HG03575 (cell line): Measurements from ENCODE around the gene CLSTN2.

Experiments used
- ATAC-seq: cut with Tn5 transposase; IDR thresholded peaks from one replicate; pipeline ENCODE4 v1.9.1; 2021; ENCODE audit not compliant: unreplicated experiment, insufficient number of reproducible peaks, low FRiP score; ENCODE audit errors: extremely low read depth

The CLSTN2 gene

DNA sequence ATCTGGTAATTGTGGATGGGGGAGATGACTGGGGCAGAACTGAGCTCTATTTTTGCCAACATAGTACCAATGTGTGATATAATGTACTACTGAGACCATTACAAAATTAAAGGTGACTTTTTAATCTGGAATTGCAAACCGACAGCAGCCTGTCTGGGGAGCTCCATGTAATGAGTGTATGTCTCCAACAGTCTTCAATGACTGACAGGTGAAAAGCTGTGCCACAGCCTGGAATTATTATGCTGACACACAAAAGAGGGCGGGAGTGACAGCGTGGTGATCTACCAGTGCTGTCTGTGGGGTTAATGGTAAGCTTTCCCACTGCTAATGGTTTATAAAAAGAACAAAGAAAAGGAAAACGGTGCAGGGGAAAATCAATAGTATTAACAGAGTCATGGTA, 143.4 kb downstream of the CLSTN2 start:
- ATAC-seq: no peak

DNA sequence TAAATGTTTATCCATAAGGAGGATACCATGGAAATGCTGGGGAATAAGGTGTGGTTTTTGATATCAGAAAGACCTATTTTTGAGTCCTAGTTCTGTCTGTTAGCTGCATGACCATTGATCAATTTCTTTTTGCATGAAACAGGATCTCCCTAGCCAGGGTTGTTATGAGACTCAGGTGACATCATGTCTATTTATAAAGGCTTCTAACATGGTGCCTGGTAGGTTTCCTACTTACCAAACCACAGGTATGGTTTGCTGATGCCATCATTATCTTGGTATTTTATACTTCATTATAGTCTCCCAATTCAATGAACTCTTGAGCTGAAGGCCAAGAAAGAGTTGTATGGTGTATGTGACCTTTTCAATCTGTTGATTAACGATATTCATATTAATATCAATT, 144.0 kb downstream of the CLSTN2 start:
- no peak for ATAC-seq

DNA sequence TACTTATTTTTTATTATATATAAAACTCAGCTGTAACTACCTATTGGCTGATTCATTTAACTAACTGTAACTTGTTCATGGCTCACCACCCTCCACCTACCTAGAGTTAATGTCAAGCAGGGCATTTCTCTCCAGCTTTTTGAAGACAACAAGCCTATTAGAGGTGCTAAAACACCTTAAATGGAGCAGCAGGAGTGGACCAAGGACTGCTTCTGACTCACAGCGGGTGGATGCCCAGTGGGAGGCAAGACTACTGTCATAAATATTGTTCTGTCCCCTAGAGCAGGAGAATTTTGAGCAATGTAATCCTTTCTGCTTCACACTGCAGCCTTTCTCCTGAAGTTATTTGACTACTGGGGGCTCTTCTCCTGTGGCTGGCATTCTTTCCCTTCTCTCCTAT, 146.9 kb downstream of the CLSTN2 start:
- ATAC-seq: no peak

DNA sequence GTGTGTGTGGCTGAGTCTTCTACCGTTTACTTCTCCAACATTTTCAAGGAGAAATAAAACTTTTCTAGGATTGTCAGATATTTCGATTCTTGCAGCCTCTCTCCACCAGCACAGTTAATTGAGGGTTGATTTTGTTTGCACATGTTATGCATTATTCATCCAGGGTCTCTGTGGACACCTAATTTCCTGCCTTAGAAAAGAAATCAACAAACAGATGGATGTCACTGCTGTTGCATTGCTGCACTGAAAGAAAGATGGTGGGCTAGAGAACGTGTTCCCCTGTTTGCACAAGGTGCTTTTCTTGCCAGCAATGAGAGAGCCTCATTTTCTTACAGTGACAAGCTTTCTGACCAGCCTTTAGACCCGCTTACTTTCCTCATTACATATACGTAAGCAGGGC, 150.0 kb downstream of the CLSTN2 start:
- no peak for ATAC-seq

DNA sequence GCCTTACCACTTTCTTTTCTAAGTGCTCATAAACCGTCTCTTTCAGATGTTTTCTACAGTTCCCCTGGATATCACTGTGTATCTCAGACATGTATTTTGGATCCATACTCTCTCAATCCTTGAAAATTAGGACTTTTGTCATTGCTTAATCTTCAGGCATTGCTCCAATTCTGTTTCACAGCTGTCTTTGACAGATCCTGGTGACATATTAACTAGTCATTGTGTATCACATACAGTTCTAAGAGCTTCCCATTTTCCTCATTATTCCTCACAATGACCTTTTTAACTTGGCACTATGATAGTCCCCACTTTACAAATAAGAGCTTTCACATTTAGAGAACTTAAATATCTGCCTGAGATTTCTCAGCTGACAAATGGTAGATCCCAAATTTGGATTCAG, 151.7 kb downstream of the CLSTN2 start:
- no peak for ATAC-seq

DNA sequence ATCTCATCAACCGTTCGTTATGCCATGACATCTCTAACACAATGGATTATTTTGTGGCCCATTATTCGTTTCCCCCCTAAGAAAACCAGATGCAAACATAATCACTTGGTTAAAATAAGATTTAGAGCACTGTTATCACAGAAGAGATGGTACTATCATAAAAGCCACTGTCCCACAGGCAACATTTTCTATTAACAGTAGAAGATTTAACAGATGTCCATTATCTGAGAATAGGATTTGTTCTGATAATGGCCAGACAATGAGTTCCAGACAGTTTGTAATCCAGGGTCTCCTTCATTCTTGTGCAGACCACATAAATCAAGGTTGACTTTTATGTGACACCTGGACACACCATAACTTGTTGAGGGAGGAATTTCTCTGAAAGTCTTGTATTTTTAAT, 153.1 kb downstream of the CLSTN2 start:
- ATAC-seq: no peak

DNA sequence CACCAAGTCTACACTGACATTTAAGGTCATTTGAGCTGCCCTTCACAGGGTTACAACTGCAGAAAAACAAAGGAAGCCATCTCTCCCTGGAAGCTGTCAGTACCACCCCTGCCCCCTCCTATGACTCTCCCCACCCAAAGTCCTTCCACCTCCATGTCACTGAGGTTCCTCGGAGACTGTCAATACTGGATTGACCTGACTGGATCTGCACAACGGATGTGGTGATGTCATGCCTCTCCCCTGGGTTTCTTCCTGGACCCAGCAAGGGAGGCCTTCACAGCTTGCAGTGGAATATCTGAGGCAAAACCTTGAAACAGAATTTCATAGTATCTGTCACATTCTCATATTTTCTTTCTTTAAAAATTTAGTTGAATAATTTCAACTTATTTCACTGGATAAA, 153.5 kb downstream of the CLSTN2 start:
- no peak for ATAC-seq

DNA sequence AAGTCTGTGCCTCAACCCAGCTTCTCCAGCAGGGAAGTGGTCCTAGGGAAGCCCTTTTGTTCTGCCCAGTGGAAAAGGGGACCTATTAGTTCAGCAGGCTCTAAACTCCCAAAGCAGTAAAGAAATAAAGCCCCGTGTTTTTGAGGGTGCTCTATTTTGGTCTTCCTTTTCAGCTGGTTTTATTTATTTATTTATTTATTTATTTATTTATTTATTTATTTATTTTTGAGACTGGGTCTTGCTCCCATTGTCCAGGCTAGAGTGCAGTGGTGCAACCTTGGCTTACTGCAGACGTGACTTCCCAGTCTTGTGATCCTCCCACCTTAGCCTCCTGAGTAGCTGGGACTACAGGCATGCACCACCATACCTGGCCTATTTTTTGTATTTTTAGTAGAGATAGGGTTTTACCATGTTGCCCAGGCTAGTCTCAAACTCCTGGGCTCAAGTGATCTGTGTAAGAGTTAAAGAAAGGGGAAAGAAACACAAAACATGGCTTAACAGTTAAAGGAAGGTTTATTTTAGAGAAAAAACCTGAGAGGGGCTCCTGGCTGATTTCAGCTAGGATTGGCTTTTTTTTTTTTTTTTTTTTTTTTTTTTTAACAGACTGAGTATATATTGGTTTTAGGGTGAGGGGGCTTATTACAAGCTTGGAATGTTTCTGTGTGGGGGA, 154.6 kb downstream of the CLSTN2 start:
- ATAC-seq: no peak

DNA sequence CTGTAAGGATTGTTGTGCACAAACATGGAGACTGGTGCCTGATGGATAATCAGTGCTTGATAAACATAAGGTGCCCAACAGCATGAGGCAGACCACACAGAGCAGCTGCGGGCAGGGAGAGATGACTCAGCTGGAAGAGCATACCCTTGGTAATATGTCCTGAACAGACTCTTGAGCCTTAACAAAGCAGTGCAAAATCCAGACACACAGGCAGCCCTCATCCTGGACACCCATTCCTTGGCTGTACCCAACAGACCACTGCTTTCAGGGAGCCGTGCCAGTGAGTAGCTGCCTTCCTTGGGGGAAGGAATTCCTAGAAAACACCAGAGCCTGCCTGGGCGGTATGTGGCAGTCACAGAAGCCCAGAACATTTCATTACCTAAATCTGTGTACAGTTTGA, 156.2 kb downstream of the CLSTN2 start:
- no peak for ATAC-seq

DNA sequence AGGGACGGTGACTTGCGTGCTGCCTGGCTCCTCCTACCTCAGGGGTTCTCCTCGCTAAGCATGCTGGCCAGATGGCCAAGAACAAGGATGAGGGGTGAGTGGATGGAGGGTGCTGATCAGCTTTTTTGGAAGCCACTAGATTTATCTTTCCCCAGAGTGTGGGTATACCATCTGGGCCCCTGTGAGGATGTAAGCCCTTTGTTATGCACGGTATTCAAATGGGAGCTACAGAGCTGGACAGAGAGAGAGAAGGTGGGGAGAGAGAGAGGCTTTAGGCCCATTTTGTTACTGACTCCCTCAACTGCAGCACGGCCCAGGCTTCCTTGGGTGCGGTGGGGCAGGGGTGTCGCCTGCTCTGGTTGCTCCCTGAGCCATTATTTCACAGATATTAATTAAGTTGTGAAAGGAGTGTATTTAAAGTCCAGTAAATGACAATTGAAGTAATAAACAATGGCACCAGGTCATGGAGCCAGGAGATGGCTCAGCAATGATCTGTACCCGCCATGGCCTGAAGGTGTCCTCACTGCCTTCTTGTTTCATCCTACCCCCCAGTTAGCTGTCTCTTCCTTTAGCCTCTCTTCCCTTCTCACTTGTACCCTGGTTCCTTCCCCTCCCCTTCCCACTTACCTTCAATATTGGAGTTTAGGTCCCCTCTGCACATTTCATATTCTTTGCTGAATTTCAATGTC, 158.0 kb downstream of the CLSTN2 start:
- no peak for ATAC-seq

DNA sequence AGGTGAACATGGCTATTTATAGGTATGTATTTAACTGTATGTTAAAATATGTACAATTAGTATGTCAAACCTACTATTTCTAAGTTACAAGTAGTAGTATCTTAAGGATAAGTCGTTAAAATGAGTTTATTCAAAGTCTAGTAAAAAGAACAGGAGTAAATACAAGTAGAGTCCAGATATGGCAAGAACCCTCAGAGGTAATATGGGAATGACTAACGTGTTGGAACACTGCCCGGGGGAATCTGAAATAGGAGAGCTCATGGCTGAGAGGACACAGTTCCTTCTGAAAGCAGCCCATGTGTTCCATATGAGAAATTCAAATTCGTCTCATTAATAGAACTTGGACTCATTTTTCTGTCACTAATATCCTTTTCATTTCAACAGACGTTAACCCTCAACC, 158.8 kb downstream of the CLSTN2 start:
- ATAC-seq: no peak

DNA sequence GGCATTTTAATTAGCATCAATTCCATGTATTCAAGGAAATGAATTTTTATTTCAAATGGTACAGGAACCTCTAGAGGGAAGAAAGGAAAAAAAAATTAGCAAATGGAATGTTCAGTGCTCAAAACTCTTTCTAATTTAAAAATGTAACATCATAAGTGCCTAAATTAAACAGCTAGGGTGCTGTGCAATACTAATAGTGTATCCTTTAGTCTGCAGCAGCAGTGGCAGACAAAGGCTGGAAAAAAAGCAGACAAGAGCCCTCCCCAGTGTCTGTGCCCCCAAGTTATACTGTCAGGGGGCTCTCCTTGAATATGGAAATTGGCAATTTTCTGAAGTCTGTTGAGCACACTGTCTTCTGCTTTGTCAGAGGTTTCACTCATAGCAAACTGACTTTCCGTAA, 159.5 kb downstream of the CLSTN2 start:
- ATAC-seq: no peak

DNA sequence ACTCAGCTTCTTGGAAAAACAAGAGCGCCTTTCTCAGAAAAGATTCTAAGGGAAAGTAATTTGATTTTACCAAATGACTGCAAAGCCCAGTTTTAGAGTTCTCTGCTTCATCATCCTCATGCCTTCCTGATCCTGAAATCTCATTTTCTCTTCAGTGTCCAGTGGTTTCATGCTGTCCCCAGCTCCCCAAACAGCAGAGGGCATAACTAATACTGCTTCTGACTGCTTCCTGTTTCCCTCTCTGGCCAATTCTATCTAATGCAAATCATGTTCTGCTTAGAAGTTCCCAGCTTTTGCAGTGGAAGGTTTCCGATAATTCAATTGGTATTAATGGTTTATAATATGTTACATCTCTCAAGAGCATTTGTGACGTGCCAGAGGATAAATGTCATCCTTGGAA, 161.1 kb downstream of the CLSTN2 start:
- ATAC-seq: no peak

DNA sequence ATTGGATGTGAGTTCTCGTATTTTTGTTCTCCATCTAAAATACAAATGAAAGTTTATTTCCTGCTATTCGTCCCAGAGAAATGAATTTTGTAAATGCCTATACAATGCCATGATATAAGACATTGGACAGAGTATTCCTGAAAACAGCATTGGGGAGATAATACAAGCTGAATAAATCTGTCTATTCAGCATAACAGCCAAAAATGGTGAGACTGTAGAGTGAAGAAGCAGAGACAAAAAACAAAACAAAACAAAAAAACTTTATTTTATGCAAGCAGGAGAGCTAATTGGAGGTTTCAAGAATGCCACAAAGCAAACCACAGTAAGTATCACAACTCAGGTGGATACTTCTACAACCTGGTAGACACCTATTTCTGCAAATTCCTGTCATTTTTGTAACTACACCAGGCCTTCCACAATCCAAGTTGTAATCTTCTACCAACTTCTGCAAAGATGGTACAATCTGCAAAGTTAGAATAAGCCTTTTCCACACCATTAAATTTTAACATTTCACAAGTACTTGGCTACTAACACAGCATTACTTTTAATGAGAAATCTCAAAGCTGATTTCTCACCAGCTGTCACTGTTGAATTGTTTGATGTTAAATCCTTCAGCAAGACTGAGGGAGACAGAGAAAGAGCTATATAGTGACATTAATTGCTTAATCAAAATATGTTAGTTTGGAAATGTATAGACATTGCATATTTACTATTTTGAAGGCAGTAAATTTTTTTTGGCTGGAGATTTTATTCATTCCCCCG, 163.1 kb downstream of the CLSTN2 start:
- ATAC-seq: no peak

DNA sequence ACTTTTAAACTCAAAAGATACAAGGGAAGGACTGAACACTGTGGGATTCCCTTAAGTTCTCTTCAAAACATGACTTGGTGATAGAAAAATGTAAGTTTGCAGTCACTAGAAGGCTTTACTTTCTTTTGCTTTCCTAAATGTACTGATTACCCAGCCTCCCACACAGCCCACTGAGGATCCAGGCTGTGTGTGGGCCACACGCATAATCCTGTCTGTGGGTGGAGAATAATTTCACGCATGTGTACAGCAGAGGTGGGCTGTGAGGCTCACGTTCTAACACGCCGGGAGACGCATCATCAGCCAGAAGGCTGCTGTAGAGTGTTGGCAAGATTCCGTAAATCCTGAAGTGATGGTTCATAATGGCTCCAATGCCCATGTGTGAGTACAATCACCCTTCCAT, 165.5 kb downstream of the CLSTN2 start:
- no peak for ATAC-seq

DNA sequence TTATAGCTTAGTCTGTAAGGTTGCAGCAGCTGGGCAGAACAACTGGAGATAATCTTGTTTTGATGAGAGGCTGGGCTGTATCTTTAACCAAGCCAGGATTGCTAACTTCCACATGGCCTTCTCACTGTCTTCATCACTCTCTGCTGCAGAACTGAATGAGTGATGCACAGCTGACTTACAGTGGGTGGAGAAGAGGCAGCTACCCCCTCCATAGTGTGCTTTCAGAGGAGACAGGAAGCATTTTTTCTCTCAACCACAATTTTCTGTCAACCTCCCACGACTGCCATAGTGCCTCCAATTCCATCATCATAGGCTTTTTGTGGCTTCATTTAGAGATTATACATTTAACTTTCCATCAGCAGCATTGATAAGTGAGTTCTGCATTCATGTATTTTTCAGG, 168.2 kb downstream of the CLSTN2 start:
- no peak for ATAC-seq

DNA sequence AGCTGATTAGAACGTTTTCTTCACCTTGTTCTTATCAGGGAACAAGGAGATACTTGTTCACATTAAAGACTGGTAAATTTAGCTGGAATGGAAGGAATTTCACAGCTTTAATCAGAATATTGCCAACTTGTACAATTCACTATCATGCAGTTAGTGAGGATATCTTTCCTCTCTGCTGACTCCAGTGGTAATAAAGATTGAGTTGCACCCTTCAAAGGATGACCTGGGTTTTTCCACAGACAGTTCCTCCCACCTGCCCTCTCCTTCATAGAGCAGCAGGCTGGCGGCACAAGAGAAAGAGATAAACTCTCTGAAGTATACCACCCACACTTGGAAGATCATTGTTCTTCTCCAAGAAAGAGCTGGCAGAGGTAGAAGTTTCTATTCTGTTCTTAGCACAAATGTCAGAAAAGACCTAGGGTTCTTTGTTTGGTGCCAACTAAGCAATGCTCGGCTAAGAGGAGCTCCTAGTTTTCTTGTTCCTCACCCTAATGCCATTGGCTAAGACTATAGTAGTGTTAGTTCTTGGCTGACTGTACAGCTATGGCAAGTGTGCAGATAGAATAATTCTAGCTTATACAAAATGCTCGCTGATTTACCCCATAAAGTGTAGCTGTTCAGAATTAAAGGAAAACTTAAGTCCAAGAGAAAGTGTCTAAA, 169.1 kb downstream of the CLSTN2 start:
- no peak for ATAC-seq

DNA sequence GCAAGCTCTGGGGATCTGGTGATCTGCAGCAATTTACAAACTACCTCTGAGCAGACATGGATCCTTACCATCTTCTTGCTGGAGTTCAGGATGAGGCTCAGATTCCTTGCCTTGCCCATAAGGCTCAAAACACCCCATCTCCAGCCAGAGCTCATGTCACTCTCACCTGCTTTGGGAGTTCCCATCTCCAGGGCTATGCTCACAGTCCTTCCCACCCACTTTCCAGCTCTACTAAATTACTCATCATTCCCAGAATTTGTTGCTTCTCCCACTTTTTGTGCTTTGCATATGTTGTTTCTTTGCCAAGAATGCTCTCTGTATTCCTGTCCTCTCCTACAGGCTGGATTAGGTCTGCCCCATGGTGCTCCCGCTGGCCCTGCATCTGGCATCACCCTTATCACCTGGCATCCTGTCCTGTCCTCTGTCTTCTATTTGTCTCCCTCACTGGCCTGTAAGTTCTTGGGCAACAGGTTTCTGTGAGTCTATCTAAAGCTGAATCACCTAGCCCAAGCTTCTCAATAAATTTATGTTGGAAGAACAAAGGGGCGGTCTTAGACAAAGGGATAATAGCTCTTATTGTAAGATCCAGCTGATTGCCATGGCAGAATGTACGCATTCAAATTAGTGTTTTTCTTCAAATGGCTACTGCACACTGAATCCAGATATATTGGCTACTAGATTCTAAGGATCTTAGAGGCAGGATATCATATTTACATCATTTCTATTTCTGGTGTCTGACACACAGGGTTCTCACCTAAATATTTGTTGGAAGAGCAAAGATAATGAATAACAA, 179.2 kb downstream of the CLSTN2 start:
- no peak for ATAC-seq

DNA sequence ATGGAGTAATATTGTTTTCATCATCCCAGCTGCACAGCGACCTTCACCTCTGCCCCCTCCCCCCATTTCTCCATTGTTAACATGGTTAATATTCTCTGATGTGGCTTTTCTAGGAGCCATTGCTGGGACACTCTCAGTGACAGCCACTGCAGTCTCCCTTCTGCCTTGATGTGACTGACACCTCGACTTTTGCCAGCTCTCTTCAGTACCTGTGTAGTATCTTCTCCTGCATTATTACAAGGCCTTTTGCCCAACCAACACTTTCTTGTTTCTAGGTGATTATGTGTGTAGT, 179.8 kb downstream of the CLSTN2 start:
- ATAC-seq: no peak
